ENCODE data around the gene DLX3. TPM values are rescaled to one million over a fixed set of nuclear protein-coding genes. Genes with fewer than 3 reads are reported as not detected.

DLX3 gene
- total and polyA plus RNA-seq, 4 donors, result not detected

GRCh38 chr17:49987290-49987585, 7.8 kb downstream of the DLX3 start (continued):
- TF ChIP-seq CTCF (IDR thresholded peaks at IDR 0.05; ENCODE audit: low read depth, low read length, missing input control) (no peak), TAF1 (conservative IDR thresholded peaks at IDR 0.05) (no peak), JUND (IDR thresholded peaks at IDR 0.05) (no peak), YY1 (IDR thresholded peaks at IDR 0.05) (no peak)

GRCh38 chr17:49986396-49987289, 8.4 kb downstream of the DLX3 start:
- no peak for TF ChIP-seq RXRA (IDR thresholded peaks at IDR 0.05)
- no peak for TF ChIP-seq CTCF (IDR thresholded peaks at IDR 0.05; ENCODE audit: low read depth, low read length, missing input control)
- TF ChIP-seq ATF3 (IDR thresholded peaks at IDR 0.05), result no peak
- no peak for TF ChIP-seq HNF4A (conservative IDR thresholded peaks at IDR 0.05)
- TF ChIP-seq RAD21 (IDR thresholded peaks at IDR 0.05), result no peak
- no peak for TF ChIP-seq HNF4G (IDR thresholded peaks at IDR 0.05)
- TF ChIP-seq FOXA2 (IDR thresholded peaks at IDR 0.05), result no peak
- no peak for TF ChIP-seq EGR1 (IDR thresholded peaks at IDR 0.05; ENCODE audit: low read depth in 2 of 2)
- TF ChIP-seq TAF1 (conservative IDR thresholded peaks at IDR 0.05), result no peak
- no peak for TF ChIP-seq MAX (IDR thresholded peaks at IDR 0.05)
- no peak for TF ChIP-seq SP1 (IDR thresholded peaks at IDR 0.05)
- TF ChIP-seq JUND (IDR thresholded peaks at IDR 0.05), result no peak
- TF ChIP-seq YY1 (IDR thresholded peaks at IDR 0.05), result no peak
- H3K27ac ChIP-seq (ENCODE audit: low read depth in 1 of 2, low read length in 2 of 2), result no peak overlapping the region
- 69% methylated on average over 6 of the region's 6 CpGs for WGBS
- H3K36me3 ChIP-seq (ENCODE audit: control insufficient read depth in 4 of 4, insufficient read depth in 3 of 4, low read depth in 1 of 4, low read length in 3 of 4), result no peaks in the 10 kb centered on the region
- H3K4me3 ChIP-seq (ENCODE audit: low read depth in 1 of 3, low read length in 3 of 3), result no peak overlapping the region
- peaks cover 0 to 7% (median 4%) of the 10 kb centered on the region in 4 donors for H3K27me3 ChIP-seq (ENCODE audit: control insufficient read depth in 4 of 4, insufficient read depth in 4 of 4, low read length in 3 of 4)
- H3K4me1 ChIP-seq (ENCODE audit: control insufficient read depth in 4 of 4, insufficient read depth in 4 of 4, low read length in 3 of 4), result no peaks in the 10 kb centered on the region
- no peaks in the 10 kb centered on the region for H3K9me3 ChIP-seq (ENCODE audit: control insufficient read depth in 4 of 4, low read length in 3 of 4)
- DNase-seq (ENCODE audit: low spot score), result no peak
- no peak overlapping the region for H3K9ac ChIP-seq (ENCODE audit: low read depth in 1 of 2, low read length in 2 of 2)

- no peaks in the 10 kb centered on the region for H3K9me3 ChIP-seq (ENCODE audit: control insufficient read depth in 4 of 4, low read length in 3 of 4)
- H3K36me3 ChIP-seq (ENCODE audit: control insufficient read depth in 4 of 4, insufficient read depth in 3 of 4, low read depth in 1 of 4, low read length in 3 of 4), result no peaks in the 10 kb centered on the region
- TF ChIP-seq SP1 (IDR thresholded peaks at IDR 0.05) (no peak), ZBTB33 (IDR thresholded peaks at IDR 0.05) (no peak), RAD21 (IDR thresholded peaks at IDR 0.05) (no peak), RXRA (IDR thresholded peaks at IDR 0.05) (no peak), FOXA1 (IDR thresholded peaks at IDR 0.05) (no peak), NR2F2 (IDR thresholded peaks at IDR 0.05) (no peak), FOXA2 (IDR thresholded peaks at IDR 0.05) (no peak), HNF4G (IDR thresholded peaks at IDR 0.05) (no peak), TAF1 (conservative IDR thresholded peaks at IDR 0.05) (no peak), JUND (IDR thresholded peaks at IDR 0.05) (no peak), YY1 (IDR thresholded peaks at IDR 0.05) (no peak), MAX (IDR thresholded peaks at IDR 0.05) (no peak), EGR1 (IDR thresholded peaks at IDR 0.05; ENCODE audit: low read depth in 2 of 2) (no peak), HNF4A (conservative IDR thresholded peaks at IDR 0.05) (no peak)
- H3K4me1 ChIP-seq (ENCODE audit: control insufficient read depth in 4 of 4, insufficient read depth in 4 of 4, low read length in 3 of 4), result no peaks in the 10 kb centered on the region
- H3K27me3 ChIP-seq (ENCODE audit: control insufficient read depth in 4 of 4, insufficient read depth in 4 of 4, low read length in 3 of 4), result peaks cover 0 to 7% (median 4%) of the 10 kb centered on the region in 4 donors
- DNase-seq (ENCODE audit: low spot score), result no peak
- no peak overlapping the region for H3K27ac ChIP-seq (ENCODE audit: low read depth in 1 of 2, low read length in 2 of 2)
- no peak overlapping the region for H3K9ac ChIP-seq (ENCODE audit: low read depth in 1 of 2, low read length in 2 of 2)
- no peak overlapping the region for H3K4me3 ChIP-seq (ENCODE audit: low read depth in 1 of 3, low read length in 3 of 3)
- 54% methylated on average over 3 of the region's 3 CpGs for WGBS
These were observed 9.6 kb downstream of the DLX3 start for GRCh38 chr17:49985310-49985990.
